HG03439 (cell line): ENCODE results near the gene PHC1.

Experiments
- ATAC-seq: cut with Tn5 transposase; IDR thresholded peaks from one replicate; pipeline ENCODE4 v1.9.1; 2021; ENCODE audit warnings: mild to moderate bottlenecking, moderate library complexity; ENCODE audit not compliant: unreplicated experiment

PHC1 gene

GRCh38 chr12:8949342-8950220 lies 35.3 kb downstream of the PHC1 start, which contains the start of gene M6PR:
M6PR (minus strand) TSS chr12:8949645; CDS start chr12:8946404, 3,241 bp downstream.
- peak; percentile 88 for ATAC-seq

DNA sequence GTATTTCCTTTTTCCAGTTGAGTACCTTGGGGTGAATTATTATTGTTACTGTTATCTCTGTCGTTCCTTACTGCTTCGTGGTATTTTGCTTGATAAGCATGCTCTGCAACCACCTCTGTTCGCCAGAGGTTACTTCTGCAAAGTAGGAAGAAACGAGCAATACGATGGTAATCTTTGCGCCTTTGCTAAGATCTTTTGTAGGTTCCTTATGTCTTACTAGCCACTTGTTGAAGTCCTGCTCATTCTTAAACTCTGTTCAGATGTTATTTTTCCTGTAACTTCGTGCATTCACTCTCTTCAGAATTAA lies 35.9 kb downstream of the PHC1 start:
- ATAC-seq: no peak

DNA sequence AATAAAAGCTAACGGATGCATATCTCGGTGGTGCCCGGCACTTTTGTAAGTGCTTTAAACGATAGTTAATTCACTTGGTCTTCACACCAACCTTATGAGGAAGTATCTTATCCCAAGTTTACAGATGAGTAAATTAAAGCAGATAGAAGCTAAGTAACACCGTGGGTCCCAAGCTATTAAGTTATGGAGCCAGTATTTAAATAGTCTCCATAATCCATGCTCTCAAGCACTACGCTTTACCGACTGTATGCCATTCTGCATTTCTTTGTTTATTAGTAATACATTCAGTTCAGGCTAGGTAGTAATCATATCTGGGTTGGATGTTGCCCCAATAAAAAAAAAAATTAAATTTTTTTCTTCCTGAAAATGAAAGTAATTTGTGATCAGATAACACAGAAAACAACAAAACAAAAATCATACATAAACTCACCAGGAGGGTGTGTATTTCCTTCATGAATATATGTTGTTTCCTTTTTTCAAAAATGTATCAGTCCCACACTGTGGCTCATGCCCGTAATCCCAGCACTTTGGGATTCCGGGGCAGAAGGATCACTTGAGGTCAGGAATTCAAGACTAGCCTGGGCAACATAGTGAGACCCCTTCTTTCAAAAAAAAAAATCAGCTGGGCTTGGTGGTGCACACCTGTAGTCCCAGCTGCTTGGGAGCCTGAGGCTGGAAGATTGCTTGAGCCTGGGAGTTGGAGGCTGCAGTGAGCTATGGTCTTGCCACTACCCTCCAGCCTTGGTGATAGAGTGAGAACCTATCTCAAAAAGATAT lies 36.6 kb downstream of the PHC1 start:
- ATAC-seq: no peak

- ATAC-seq: no peak
Measured at GRCh38 chr12:8951744-8952143, 37.4 kb downstream of the PHC1 start.

DNA sequence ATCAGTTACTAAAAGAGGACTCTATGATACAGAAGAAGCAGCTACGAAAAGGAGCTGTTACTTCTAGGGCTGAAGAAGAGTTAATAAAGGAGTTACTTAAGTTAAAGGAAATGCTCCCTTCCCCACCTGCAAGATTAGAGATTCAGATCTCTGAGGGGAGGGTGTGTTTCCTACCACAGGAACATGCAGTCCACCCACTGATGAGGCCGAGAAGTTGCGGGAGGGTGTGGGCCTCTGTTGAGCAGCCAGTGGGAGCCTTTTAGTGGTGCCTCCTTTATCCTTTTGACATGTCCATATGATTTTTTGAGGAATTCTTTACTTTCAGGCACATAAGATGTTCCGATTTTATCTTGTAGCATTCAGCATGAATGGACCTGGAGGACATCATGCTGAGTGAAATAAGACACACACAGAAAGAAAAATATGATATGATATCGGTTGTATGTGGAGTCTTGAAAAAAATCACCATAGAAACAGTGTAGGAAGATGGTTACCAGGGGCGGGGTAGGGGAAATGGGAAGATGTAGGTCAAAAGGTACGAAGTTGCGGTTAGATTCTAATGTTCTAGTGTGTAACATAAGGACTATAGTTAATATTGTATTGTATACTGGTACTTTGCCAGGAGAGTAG lies 39.6 kb downstream of the PHC1 start:
- no peak for ATAC-seq

- ATAC-seq: no peak
Measured at GRCh38 chr12:8956073-8956472, 41.8 kb downstream of the PHC1 start.

DNA sequence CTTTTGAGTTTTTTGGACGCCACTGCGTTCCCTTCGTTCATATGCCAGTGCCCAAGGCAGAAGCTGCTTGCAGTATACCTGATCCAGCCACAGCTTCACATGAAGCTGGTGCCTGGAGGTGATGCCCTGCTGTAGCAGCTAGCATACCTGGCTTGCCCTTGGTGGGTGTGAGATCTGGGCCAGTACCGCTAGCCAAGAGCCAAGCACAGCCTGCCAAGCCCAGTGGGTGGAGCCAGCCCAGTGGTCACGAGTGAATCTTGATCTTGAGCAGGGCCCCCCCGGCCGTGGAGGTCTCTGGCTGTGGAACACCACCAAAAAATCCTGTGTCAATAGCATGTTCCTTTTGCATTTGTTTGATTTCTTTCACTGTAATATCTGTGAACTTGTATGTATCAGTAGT lies 42.5 kb downstream of the PHC1 start:
- ATAC-seq: no peak

- no peak for ATAC-seq
Measured at GRCh38 chr12:8957561-8957960, 43.3 kb downstream of the PHC1 start.

- no peak for ATAC-seq
Measured at GRCh38 chr12:8958066-8958465, 43.8 kb downstream of the PHC1 start.

DNA sequence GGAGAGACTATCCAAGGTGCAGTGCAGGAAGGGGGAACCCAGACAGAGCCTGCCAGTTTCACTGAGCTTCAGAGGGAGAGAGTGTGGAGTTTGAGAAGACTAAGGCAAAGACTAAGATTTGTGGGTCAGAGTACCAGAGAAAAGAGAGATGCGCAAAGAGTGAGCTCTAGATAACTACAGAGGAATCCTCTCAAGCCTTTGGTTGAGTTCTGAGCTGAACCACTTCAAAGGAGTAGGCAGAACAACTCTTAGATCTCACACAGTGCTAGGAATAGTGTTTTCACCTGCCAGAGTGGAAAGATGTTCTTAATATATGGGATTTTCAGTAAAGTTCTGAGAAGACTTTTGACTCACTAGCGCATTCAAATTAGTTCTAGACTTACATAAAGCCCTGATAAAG lies 45.9 kb downstream of the PHC1 start:
- ATAC-seq: no peak

GRCh38 chr12:8968761-8969160 lies 54.5 kb downstream of the PHC1 start:
- ATAC-seq: no peak

- ATAC-seq: no peak
Measured at GRCh38 chr12:8969861-8970411, 55.6 kb downstream of the PHC1 start.

DNA sequence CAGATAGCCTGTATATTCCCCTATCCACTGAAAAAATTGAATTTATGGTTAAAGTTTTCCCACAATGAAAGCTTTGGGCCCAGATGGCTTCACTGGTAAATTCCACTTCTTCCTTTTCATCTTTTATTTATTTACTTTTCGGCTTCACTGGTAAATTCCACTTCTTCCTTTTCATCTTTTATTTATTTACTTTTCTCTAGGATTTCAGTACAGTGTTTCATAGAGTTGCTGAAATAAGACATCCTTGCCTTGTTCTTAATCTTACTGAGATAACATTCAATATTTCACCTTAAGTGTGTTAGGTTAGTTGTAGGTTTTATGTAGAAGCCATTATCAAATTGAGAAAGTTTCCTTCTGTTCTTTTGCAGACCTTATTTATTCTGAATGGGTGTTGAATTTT lies 56.1 kb downstream of the PHC1 start:
- ATAC-seq: no peak

DNA sequence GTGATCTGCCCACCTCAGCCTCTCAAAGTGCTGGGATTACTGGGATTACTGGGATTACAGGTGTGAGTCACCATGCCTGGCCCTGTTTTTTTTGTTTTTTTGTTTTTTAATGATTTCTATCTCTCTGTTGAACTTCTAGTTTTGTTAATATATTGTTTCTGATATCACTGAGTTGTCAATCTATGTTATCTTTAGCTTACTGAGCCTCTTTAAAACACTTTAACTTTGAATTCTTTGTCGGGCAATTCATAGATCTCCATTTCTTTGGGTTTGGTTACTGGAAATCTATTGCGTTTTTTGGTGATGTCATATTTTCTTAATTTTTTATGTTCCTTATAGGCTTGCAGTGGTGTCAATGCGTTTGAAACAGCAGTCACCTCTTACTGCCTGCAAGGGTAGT lies 65.8 kb downstream of the PHC1 start:
- no peak for ATAC-seq

GRCh38 chr12:8985213-8985754 lies 71.0 kb downstream of the PHC1 start:
- no peak for ATAC-seq

DNA sequence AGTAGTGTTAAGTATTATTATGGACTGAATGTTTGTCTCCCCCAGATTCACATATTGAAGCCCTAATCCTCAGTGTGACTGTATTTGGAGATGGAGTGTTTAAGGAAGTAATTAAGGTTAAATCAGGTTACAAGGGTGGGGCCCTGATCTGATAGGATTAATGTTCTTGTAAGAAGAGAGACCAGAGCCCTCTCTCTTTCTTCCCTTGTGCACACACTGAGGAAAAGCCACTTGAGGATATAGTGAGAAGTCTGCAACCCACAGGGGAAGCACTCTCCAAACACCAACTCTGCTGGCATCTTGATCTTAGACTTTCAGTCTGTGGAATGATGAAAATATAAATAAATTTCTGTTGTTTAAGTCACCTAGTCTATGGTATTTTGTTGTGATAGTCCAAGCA lies 72.9 kb downstream of the PHC1 start:
- no peak for ATAC-seq

DNA sequence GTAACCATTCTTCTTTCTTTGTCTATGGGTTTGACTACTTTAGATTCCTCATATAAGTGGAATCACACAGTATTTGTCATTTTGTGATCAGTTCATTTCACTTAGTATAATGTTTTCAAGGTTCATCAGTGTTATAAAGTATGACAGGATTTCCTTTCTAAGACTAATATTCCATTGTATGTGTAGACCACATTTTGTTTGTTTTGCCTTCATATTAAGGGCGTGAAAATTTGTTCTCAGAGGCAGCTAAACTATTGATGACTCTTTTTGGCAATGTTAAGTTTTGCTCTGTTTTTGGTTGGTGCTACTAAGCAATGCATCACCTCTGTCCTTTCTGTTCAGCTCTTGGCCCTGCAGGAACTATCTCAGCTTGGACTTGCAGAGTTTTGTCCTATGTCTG lies 73.4 kb downstream of the PHC1 start:
- ATAC-seq: no peak

- no peak for ATAC-seq
Measured at GRCh38 chr12:8989413-8989812, 75.1 kb downstream of the PHC1 start, which contains the start of gene KLRG1. KLRG1 (plus strand) TSS chr12:8989546; CDS start chr12:8989636, 90 bp downstream.
